ENCODE data around the gene LYST.
"Not testable (repeated sequence)": the region's sequence is repeated elsewhere in the genome, so short reads cannot be mapped to it uniquely, and the experiment has no call there.

The LYST gene

GRCh38 chr1:235858766-235859165, 7.9 kb downstream of the LYST start:
- FAIRE-seq, result no peak

DNA sequence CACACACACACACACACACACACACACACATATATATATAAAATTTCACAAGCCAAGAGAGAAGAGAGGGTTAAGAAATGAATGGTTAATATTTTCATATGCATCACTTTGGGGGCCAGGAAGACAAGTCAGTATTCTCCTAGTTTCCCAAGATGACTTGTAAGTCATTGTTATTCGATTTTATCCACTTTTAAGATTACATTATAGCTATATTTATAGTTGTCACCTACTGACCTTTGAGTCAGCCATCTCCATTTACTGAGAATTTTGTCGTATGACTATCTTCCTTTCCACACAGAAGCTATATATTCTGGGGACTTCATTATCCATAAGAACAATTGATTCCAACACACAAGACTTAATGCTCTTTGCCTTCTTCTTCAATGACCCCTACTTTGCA, 8.9 kb downstream of the LYST start:
- no peak for FAIRE-seq

DNA sequence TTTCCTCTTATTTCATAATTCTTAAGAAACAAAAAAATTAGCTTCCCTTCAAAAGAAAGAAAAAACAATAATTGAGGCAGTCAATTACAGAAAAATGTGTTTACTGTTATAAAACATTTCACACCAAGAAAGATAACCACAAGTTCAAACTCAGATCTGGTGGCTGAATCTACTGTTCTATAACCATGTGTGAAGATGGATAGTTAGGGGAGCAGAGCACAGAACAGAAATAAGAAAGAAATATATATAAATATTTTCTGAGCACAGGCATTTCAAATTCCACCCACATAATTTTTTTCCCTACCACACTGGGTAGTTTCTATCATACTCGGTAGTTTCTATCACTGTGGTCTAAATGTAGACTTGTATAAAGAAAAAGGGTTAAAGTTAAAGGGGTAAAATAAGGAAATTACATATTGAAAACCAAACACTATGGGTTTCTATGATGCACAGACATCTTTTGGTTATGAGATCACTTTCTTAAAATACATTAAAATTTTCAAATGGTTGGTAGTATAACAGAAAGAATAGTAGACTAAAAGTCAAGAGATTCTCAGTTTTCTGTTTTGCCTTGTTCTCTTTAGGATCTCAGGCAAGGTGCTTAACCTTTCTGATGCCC, 10.8 kb downstream of the LYST start:
- peak; percentile 3 for FAIRE-seq

GRCh38 chr1:235854347-235854746, 12.4 kb downstream of the LYST start:
- FAIRE-seq, result no peak

DNA sequence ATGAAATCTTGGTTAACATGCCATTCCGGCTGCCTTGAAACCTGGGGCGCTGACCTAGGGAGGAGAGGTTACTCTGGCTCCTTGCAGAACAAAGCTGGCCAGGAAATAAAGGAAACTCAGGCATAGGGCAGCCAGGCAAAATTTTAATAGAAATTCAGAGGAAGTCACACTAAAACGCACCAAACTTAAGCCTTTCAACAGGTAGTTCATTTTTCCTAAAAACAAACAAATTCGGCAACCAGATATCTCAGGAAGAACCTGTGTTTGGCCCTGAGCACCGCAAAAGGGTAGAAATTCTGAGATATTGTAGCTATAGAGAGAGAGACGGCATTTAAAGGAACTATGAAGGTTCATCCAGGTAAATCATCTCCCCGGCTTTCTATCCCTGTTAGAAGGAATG, 13.1 kb downstream of the LYST start:
- no peak for FAIRE-seq

GRCh38 chr1:235852887-235853286, 13.8 kb downstream of the LYST start:
- FAIRE-seq, result no peak

- no peak for FAIRE-seq
Observed at GRCh38 chr1:235851939-235852338, 14.8 kb downstream of the LYST start.

DNA sequence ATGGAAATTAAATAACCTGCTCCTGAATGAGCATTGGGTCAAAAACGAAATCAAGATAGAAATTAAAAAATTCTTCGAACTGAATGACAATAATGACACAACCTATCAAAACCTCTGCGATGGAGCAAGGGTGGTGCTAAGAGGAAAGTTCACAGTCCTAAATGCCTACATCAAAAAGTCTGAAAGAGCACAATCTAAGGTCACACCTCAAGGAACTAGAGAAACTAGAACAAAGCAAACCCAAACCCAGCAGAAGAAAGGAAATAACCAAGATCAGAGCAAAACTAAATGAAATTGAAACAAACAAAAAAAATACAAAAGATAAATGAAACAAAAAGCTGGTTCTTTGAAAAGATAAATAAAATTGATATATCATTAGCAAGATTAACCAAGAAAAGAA, 18.5 kb downstream of the LYST start:
- FAIRE-seq, result not testable (repeated sequence)

- FAIRE-seq, result not testable (repeated sequence)
Observed at GRCh38 chr1:235845656-235846107, 21.0 kb downstream of the LYST start.

DNA sequence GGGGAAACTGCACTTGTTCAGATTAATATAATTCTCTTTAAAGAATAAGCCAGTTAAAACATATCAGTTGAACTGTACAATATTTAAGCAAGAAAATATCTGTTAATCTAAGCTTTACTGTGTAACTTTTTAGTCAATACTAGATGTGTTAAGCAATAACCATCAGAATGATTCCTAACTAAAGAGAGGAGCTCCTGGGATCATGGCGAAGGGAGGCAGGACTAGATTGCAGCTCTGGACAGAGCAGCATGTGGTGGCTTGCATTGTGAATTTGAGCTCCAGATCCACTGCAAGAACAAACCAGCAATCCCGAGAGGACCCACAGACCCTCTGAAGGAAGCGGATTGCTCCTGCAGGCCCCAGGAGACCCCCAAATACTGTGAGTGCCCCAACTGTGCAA, 21.9 kb downstream of the LYST start:
- no peak for FAIRE-seq

DNA sequence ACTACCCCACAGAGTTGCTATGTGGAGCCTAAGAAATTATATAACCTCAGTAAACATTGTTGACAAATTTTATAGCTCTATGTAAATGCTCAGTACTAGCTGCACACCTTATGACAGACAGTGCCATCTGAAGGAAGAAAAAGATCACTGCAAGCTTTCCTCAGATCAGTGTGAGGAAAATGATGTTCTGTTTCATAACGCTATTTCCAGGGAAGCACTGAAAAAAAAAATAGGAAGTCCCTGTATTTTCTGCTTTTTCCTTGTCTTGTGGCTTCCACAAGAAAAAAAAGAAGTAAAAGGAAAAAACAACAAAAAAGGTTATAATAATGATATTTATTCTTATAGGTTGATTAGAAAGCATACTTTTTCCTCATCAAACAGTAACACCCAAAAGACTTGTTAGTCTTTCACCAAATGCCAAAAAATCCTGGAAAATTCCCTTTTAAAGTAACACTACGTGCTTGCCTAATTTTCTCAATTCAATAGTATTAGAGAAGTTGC, 23.2 kb downstream of the LYST start:
- FAIRE-seq, result peak; percentile 6

GRCh38 chr1:235841938-235842545, 24.7 kb downstream of the LYST start:
- FAIRE-seq, result no peak

DNA sequence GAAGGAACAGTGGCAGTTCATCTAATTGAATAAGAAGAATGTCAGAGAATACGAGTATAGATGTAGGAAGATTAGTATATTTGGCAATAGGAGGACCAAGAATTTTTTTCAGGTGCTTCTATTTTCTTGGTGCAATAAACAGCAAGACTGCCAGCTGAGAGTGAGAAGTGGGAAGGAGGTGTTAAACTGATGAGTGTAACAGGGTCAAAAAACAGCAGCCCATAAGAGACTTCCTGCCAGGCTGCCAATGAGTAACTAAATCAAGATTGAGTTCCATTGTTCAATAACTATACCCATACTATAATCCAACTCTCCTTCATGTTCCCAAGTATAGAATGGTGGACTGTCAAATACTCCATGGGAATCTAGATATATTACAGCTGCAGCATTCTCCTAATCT, 28.7 kb downstream of the LYST start:
- FAIRE-seq, result no peak

DNA sequence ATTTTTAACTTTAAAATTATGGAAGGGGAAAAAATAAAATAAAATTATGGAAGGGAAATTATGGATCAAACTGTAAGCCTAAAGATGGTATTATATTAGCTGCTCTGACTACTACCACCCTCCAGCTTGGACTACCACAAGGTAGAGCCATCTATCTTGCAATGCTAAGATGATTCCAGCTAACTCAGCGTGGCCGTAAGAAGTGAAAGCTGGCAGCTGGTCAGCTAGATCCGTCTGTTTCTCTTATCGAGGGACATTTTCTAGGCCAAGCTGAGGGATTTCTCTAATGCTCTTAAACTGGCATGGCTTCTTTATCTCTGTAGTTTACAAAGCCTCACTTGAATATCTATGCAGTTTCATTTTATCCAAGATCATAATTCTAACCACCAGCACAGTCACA, 31.5 kb downstream of the LYST start:
- FAIRE-seq, result no peak

- no peak for FAIRE-seq
Observed at GRCh38 chr1:235834620-235835019, 32.1 kb downstream of the LYST start.

- FAIRE-seq, result no peak
Observed at GRCh38 chr1:235832011-235832410, 34.7 kb downstream of the LYST start.

- FAIRE-seq, result no peak
Observed at GRCh38 chr1:235831148-235831547, 35.6 kb downstream of the LYST start.

DNA sequence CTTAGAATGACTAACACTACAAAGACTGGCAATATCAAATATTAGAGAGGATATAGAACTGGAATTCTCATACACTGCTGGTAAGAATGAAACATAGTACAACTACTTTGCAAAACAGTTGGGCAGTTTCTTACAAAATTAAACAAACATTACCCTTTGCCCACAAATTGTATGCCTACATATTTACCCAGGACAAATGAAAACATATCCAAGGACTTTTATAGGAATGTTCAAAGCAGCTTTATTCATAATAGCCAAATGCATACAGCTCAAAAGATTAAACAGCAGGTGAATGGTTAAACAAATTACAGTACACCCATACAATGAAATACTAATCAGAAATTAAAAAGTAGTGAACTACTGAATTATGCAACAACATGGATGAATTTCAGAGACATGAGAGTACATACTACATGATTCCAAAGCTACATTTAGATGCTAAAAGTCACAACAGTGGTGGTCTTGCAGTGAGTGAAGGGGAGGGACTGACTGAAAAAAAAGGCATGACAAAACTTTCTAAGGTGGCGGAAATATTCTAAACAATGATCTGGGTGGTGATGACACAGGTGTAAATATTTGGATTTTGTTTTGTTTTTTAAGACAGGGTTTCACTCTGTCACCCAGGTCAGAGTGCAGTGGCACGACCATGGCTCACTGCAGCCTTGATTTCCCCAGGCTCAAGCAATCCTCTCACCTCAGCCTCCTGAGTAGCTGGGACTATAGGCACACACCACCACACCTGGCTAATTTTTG, 40.4 kb downstream of the LYST start:
- no peak for FAIRE-seq

DNA sequence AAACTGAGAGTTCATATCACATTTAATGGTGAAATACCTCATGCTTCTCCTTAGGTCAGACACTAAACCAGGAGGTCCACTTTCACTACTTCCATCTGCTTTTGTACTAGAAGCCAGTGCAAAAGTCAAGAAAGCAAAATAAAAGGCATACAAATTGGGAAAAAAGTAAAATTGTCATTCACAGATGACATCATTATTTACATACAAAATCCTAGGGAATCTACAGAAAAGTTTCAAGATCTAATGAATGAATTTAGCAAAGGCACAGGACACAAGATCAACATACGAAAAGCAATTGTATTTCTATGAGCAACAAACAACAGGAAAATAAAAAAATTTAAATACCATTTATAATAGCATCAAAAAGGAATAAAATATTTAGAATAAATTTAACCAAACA, 41.5 kb downstream of the LYST start:
- no peak for FAIRE-seq

DNA sequence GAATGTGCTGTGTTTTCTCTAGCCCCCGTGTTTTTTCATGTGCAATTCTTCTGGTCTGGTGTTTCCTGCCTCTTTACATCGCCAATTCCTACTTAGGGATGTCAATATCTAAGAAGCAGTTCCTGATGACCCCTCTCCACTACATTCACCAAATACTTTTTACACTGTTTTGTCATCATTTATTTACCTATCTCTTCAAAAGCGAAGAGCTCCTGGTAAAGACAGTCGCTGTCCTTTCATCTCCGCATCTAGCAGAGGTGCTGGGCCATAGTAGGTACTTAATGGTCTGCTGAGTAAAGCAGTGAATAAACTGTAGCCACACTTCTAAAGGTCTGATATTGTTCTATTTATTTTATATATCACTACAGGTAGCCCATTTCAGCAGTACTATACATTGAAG, 43.0 kb downstream of the LYST start:
- FAIRE-seq, result no peak

DNA sequence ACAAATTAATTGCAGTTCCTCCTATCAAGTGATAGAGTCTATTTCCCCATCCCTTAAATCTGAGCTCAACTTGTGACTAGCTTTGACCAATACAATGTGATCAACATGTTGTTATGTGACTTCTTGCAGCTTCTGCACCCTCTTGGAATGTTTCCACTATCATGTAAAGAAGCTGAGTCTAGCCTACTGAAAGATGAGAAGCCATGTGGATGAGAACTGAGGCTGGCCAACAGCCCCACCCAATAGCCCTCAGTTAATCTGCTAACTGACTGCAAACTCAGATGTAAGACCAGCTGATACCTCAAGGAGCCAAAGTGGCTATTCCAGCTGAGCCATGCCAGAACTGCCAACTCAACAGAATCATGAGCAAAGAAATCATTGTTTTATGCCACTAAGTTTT, 44.0 kb downstream of the LYST start:
- no peak for FAIRE-seq

DNA sequence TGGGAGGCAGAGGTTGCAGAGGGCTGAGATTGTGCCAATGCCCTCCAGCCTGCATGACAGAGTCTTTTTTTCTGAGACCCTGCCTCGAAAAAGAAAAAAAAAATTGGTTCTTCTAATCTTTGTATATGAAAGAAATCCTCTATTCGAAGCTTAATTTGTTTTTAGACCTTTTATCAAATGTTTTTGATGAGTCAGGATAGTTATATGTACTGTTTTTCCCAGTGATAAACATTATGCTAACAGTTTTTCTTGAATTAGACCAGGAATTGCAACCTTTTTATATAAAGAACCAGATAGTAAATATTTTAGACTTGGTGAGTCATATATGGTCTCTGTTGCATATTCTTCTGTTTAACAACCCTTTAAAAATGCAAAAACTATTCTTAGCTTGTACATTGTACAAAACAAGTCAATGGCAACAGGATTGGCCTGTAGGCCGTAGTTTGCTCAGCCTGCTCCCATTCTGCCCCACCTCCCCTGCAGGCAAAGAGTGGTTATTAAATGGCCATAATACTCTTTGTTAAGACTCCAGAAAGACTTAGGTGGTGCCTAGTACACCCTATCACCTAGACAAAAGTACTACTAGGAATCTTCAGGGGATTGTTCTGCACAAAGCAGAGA, 45.2 kb downstream of the LYST start:
- FAIRE-seq, result no peak

GRCh38 chr1:235820061-235820460, 46.6 kb downstream of the LYST start:
- no peak for FAIRE-seq
